ENCODE measurements around the gene GIMAP6.
"Not testable (repeated sequence)": the region's sequence is repeated elsewhere in the genome, so short reads cannot be mapped to it uniquely, and the experiment has no call there.

Gene GIMAP6

DNA sequence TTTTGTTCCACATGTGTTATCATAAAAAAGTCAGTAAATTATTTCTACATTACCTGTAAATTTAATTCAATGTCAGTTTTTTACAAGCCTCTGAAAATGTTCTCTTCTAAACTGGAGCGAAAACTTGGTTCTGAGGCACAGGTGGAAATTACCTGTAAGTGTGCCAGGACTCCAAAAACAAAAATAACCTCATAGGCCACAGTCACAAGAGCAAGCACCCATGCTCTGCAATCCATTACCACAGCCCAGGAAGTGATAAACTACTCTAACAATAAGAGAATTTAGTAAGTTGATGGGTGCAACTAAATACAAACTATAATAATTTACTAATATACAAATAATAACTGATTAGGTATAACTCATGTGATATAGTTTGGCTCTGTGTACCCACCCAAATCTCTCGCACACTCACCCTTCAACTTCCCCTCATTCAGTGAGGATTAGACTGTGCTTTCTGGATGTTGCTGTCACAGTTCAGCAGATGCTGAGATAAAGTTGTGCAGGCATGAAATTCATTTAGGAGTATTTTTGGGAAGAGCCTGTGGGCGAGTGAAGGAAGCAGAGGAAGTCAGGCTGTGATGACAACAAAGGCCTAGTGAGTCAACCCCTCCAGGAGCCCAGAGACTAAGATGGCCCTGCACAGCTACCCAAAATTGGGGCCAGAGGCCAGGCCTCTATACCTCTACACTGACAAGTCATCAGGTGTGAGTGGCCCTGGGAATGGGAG lies 16.3 kb upstream of the GIMAP6 start:
- DNase-seq (ENCODE audit: extremely low read depth in 1 of 2, low read depth in 1 of 2): no peak

DNA sequence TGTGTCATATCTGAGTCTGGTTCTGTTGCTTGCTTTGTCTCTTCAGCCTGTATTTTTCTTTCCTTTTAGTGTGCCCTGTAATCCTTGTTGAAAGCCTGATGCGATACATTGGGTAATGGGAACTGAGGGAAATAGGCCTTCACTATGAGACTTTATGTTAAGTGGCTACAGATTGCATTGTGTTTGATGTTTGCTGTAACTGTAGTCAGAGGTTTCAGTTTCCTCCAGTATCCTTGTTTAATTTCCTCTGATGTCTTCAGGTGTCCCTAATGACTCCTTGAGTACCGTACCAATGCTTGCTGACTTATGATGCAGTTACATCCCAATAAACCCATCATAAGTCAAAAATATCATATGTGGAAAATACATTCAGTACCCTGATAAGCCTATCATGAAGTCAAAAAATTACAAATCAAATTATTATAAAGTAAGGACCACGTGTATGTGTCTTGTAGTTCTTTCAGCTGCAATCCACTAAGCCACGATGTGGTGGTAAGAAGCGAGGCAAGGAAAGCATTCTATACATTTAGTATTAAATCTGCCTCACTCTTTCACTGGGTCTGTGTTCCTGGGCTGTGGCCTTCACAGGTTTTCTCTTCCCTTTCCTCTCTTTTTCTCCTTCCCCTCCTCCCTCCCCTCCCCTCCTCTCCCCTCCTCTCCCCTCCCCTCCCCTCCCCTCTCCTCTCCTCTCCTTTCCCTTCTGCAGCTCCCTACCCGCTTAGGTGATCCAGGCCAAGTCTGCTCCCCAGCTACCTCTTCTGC lies 13.3 kb upstream of the GIMAP6 start:
- no peak for DNase-seq (ENCODE audit: extremely low read depth in 1 of 2, low read depth in 1 of 2)

DNA sequence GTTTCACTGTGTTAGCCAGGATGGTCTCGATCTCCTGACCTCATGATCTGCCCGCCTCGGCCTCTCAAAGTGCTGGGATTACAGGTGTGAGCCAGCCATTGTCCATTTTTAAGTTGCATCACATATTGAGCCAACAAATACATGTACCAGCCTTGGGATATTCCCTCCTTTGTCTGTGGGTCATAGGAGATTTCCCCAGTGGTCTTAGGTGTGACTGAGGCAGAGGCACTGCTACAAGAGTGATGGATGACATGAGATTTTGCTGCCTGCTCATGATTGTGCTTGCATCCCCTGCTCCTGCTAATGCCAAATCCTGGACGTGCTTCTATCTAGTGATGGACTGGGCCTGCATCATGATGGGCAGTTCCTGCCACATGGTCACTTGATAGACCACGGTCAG lies 10.7 kb upstream of the GIMAP6 start:
- no peak for DNase-seq (ENCODE audit: extremely low read depth in 1 of 2, low read depth in 1 of 2)

- no peak for DNase-seq (ENCODE audit: extremely low read depth in 1 of 2, low read depth in 1 of 2)
Measured at GRCh38 chr7:150641854-150642253, 9.7 kb upstream of the GIMAP6 start.

- no peak for DNase-seq (ENCODE audit: extremely low read depth in 1 of 2, low read depth in 1 of 2)
Measured at GRCh38 chr7:150633926-150634325, 1.7 kb upstream of the GIMAP6 start.

DNA sequence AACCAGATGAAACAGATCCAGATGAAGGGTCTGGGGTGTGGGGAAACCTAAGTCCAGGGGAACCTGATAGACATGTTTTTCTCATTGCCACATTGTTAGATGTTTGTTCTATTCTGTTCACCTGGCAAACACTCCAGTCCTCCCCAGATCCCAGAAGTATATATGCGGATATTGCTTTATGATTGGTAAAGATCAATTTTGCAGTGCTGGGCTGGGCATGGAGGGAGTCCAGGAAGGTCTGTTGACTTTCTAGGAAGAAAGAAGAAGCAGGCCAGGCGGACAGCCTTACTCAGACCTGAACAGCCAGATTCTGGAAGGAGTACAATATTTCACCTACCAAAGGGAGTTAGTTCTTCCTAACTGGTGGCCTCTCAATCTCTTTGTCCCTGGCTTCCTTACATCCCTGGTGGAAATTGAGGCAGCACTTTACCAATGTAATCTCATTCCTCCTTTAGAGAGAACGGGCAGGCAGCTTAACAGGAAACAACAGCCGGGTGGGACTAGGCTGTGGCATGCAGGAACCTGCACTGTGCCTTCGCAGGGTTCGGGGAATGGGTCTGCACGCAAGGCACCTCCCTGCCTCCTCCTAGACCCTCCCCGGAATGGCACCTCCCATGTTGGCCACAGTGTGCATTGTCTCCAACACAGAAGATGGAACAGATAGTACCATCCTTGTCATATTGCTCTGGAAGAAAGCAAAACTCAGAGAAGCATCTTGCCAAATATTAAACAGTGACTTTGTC lies 930 bp downstream of the GIMAP6 start:
- DNase-seq (ENCODE audit: extremely low read depth in 1 of 2, low read depth in 1 of 2): peak in 1 of 2 donors; percentile 14

- no peak for DNase-seq (ENCODE audit: extremely low read depth in 1 of 2, low read depth in 1 of 2)
Measured at GRCh38 chr7:150629347-150629746, 2.8 kb downstream of the GIMAP6 start.

GRCh38 chr7:150627959-150628358 lies 4.2 kb downstream of the GIMAP6 start:
- no peak for DNase-seq (ENCODE audit: extremely low read depth in 1 of 2, low read depth in 1 of 2)

GRCh38 chr7:150626696-150627095 lies 5.5 kb downstream of the GIMAP6 start:
- DNase-seq (ENCODE audit: extremely low read depth in 1 of 2, low read depth in 1 of 2): no peak

- no peak for DNase-seq (ENCODE audit: extremely low read depth in 1 of 2, low read depth in 1 of 2)
Measured at GRCh38 chr7:150621376-150621775, 10.8 kb downstream of the GIMAP6 start.

- DNase-seq (ENCODE audit: extremely low read depth in 1 of 2, low read depth in 1 of 2): no peak
Measured at GRCh38 chr7:150620617-150621371, 11.4 kb downstream of the GIMAP6 start.

- DNase-seq (ENCODE audit: extremely low read depth in 1 of 2, low read depth in 1 of 2): no peak
Measured at GRCh38 chr7:150620061-150620460, 12.1 kb downstream of the GIMAP6 start.

DNA sequence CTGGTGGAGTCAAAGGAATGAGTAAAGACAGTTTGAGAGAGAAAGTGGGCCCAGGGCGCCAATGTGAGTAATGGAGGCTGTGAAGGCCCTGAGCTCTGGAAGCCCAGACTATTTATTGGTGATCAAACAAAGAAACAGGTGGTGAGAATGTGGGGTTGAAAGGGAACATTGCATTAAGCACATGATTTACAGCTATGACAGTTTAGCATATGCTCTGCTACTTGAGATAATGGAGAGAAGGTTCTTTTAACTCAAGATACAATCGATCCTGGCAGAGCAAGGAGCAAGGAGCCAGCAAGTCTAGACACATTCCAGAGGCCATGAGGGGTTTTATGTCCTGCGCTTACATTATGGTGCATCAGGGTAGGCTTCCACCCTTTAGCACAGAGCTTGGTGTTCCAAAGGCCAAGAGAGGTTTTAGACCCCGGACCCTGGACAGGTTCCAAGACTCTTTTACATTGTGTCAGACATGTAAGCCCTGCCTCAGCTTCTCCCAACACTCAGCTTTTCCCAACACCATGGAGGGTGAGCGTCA lies 16.9 kb downstream of the GIMAP6 start:
- not testable (repeated sequence) for DNase-seq (ENCODE audit: extremely low read depth in 1 of 2, low read depth in 1 of 2)

DNA sequence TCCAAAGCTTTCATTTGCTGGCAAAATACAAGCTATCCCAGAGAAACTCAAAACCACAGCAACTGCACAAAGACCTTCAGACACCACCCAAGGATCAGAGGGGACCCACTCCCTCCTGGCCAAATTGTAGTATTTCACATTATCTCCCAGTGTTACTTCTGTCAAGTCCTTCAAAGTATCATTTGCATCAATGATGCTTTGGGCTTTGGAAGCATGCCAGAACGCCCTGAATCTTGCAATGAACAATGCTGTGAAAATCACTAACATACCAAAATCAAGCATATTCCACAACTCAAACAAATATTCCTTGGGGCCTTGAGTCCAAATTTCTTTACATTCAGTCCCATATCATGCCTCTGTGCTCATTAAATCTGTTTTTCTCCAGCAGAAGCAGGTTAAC lies 17.8 kb downstream of the GIMAP6 start:
- not testable (repeated sequence) for DNase-seq (ENCODE audit: extremely low read depth in 1 of 2, low read depth in 1 of 2)

DNA sequence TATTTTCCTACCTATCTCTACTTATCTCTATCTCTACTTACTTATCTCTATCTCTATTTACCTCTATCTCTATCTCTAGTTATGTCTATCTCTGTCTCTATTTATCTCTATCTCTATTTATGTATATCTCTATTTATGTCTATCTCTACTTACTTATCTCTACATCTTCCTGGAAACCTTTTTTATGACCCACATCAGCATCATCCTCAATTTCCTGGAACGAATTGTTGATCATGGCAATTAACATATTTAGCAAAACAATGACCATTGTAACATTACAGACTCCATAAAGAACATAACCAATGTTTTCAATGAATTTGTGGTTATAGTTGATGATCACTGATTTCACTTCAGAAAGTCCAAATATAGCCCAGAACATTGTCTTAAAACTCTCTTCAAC lies 18.3 kb downstream of the GIMAP6 start:
- no peak for DNase-seq (ENCODE audit: extremely low read depth in 1 of 2, low read depth in 1 of 2)

GRCh38 chr7:150612925-150613324 lies 19.3 kb downstream of the GIMAP6 start:
- no peak for DNase-seq (ENCODE audit: extremely low read depth in 1 of 2, low read depth in 1 of 2)

DNA sequence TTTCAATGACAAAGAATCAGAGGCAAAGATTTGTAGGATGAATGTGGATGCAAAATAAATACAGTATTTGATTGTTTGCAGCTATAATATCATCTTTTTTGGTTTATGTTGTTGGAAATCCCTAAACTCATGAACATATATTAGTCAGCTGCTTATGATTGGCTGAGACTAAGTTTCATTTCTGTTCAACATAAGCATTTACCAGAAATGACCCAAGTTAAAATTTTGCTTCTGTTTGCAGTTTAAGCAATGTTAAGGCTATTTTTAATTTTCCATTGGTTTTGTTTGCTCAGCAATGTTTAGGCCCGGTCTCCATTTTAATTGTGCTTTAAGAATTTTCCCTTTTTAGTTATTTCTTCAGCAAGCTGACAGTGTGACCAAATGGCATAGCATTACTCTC lies 22.0 kb downstream of the GIMAP6 start:
- no peak for DNase-seq (ENCODE audit: extremely low read depth in 1 of 2, low read depth in 1 of 2)

GRCh38 chr7:150603600-150603999 lies 28.6 kb downstream of the GIMAP6 start:
- not testable (repeated sequence) for DNase-seq (ENCODE audit: extremely low read depth in 1 of 2, low read depth in 1 of 2)

DNA sequence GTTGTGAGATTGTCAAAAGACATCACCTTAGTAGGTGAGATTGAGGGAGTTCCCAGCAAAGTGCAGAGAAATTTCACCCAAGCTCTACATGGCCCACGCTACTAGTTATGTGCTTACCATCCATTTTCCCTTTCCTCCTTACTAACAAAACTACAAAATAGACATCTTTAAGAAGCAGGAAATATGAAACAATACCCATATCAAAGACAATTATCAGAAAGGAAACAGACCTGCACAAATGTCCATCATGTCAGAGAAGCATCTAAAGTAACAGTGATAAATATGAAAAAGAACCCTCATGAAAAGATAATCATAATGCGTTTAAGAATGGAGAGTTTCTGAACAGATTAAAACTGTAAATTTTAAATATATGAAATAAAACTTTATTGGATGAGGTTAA lies 36.8 kb downstream of the GIMAP6 start:
- DNase-seq (ENCODE audit: extremely low read depth in 1 of 2, low read depth in 1 of 2): no peak

GRCh38 chr7:150594805-150595204 lies 37.4 kb downstream of the GIMAP6 start:
- DNase-seq (ENCODE audit: extremely low read depth in 1 of 2, low read depth in 1 of 2): no peak

GRCh38 chr7:150587551-150587950 lies 44.6 kb downstream of the GIMAP6 start:
- DNase-seq (ENCODE audit: extremely low read depth in 1 of 2, low read depth in 1 of 2): no peak

All from activated CD8-positive, alpha-beta memory T cell treated with anti-CD3 and anti-CD28 coated beads for 1 hour (primary cell).